ENCODE results near the gene GNL1. TPM values are rescaled to one million over a fixed set of nuclear protein-coding genes. Genes with fewer than 3 reads are reported as not detected.

Gene GNL1
- total RNA-seq, 1 experiment from 2014 or later: 49.5 TPM

DNA sequence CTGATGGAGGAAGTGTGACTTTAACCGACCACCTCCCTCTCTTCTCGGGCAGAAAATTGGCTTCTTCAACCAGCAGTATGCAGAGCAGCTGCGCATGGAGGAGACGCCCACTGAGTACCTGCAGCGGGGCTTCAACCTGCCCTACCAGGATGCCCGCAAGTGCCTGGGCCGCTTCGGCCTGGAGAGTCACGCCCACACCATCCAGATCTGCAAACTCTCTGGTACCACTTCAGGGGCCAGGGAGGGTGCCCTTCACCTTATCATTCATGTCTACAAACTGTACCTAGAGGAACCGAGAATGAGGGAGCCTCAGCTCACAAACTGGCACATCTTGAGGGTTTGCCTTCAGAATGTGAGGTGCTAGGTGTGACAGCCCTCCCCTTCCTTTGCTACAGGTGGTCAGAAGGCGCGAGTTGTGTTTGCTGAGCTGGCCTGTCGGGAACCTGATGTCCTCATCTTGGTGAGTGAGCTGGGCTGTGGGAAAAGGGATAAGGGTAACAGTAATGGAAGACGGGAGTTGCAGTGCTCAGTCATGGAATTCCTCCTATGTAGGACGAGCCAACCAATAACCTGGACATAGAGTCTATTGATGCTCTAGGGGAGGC is 33.6 kb upstream of the GNL1 start:
- Histone ChIP-seq H3K9me3 (replicated peaks) (no peaks in the 10 kb centered on the region), H3K27me3 (replicated peaks) (no peaks in the 10 kb centered on the region), H3K4me1 (replicated peaks) (no peaks in the 10 kb centered on the region), H3K36me3 (peaks cover 90% of the 10 kb centered on the region), H3K4me3 (no peak overlapping the region), H3K27ac (no peak overlapping the region)
- no peak for DNase-seq (ENCODE audit: low read depth in 1 of 2, low spot score in 2 of 2)

GRCh38 chr6:30583921-30584320 is 27.6 kb upstream of the GNL1 start:
- no peaks in the 10 kb centered on the region for H3K27me3 ChIP-seq (replicated peaks)
- H3K9me3 ChIP-seq (replicated peaks): no peaks in the 10 kb centered on the region
- H3K4me1 ChIP-seq (replicated peaks): no peaks in the 10 kb centered on the region
- DNase-seq (ENCODE audit: low read depth in 1 of 2, low spot score in 2 of 2): no peak
- no peak overlapping the region for H3K27ac ChIP-seq
- H3K4me3 ChIP-seq: no peak overlapping the region
- peaks cover 94% of the 10 kb centered on the region for H3K36me3 ChIP-seq

DNA sequence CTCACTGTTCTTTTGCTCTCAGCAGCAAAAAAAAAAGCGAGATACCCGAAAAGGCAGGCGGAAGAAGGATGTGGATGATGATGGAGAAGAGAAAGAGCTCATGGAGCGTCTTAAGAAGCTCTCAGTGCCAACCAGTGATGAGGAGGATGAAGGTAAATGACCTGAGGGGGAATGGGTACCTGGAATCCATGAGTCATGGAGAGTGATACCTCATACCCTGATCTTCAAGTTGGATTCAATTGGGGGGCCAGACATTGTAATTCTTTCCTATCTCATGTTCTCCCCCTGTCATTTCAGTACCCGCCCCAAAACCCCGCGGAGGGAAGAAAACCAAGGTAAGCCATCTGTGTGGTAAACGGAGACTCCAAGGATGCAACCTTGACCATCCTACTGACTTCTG is 21.8 kb upstream of the GNL1 start:
- H3K36me3 ChIP-seq: peaks cover 80% of the 10 kb centered on the region

GRCh38 chr6:30573113-30573512 is 16.8 kb upstream of the GNL1 start:
- Histone ChIP-seq H3K27ac (no peak overlapping the region), H3K4me3 (no peak overlapping the region), H3K9me3 (replicated peaks) (no peaks in the 10 kb centered on the region), H3K27me3 (replicated peaks) (no peaks in the 10 kb centered on the region), H3K36me3 (peaks cover 45% of the 10 kb centered on the region), H3K4me1 (replicated peaks) (peaks cover 13% of the 10 kb centered on the region)
- no peak for DNase-seq (ENCODE audit: low read depth in 1 of 2, low spot score in 2 of 2)

More for the DNA sequence above, 21.8 kb upstream of the GNL1 start:
- Histone ChIP-seq H3K27ac (no peak overlapping the region), H3K9me3 (replicated peaks) (no peaks in the 10 kb centered on the region), H3K27me3 (replicated peaks) (no peaks in the 10 kb centered on the region), H3K4me1 (replicated peaks) (no peaks in the 10 kb centered on the region), H3K4me3 (no peak overlapping the region)
- DNase-seq (ENCODE audit: low read depth in 1 of 2, low spot score in 2 of 2): no peak

GRCh38 chr6:30572148-30572547 is 15.9 kb upstream of the GNL1 start:
- H3K27me3 ChIP-seq (replicated peaks): no peaks in the 10 kb centered on the region
- H3K36me3 ChIP-seq: peaks cover 35% of the 10 kb centered on the region
- H3K9me3 ChIP-seq (replicated peaks): no peaks in the 10 kb centered on the region
- H3K27ac ChIP-seq: peak overlapping the region; percentile 83; the same call in 1 of the 2 replicates
- no peak for DNase-seq (ENCODE audit: low read depth in 1 of 2, low spot score in 2 of 2)
- peak overlapping the region; percentile 68 for H3K4me3 ChIP-seq
- peaks cover 13% of the 10 kb centered on the region for H3K4me1 ChIP-seq (replicated peaks)

GRCh38 chr6:30571762-30572082 is 15.4 kb upstream of the GNL1 start:
- H3K4me1 ChIP-seq (replicated peaks): peaks cover 13% of the 10 kb centered on the region
- no peak for DNase-seq (ENCODE audit: low read depth in 1 of 2, low spot score in 2 of 2)
- no peaks in the 10 kb centered on the region for H3K9me3 ChIP-seq (replicated peaks)
- peak overlapping the region; percentile 83 for H3K27ac ChIP-seq
- H3K36me3 ChIP-seq: peaks cover 31% of the 10 kb centered on the region
- peak overlapping the region; percentile 68 for H3K4me3 ChIP-seq
- H3K27me3 ChIP-seq (replicated peaks): no peaks in the 10 kb centered on the region

DNA sequence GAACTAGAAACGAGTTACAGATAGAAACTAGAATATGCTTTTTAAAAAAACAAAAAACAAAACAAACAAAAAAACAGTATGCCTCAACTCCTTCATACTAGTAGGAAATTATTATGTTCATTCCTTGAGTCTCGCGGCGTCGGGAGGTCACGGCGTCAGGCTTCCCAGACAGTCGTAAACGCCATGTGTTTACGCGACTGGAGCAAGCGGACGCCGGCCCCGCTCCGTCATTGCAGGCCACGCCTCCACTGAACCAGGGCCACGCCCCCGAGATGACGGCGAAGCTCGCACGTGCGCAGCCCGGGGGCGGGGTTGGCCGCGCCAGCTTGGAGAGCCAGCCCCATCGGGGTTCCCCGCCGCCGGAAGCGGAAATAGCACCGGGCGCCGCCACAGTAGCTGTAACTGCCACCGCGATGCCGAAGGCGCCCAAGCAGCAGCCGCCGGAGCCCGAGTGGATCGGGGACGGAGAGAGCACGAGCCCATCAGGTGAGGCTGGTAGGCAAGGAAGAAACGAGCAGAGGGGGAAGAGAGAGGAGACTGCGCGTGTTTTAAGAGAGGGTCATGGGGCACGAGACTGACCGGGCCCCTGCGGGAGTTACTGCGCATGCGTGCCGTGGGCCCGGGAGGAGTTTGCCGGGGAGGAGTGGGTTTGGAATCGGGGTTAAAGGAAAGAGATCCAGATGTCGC is 14.9 kb upstream of the GNL1 start, which contains the start of gene ABCF1:
ABCF1 (plus strand) TSS at position 368 of the 687 bp plus-strand sequence; CDS start at position 414, 46 bp downstream.
- peak within 1 kb of the TSS; percentile 83 for H3K27ac ChIP-seq
- peak; percentile 98 to 99 for DNase-seq (ENCODE audit: low read depth in 1 of 2, low spot score in 2 of 2)
- peaks cover 26% of the 10 kb centered on the region for H3K36me3 ChIP-seq
- no peaks in the 10 kb centered on the region for H3K27me3 ChIP-seq (replicated peaks)
- peaks cover 13% of the 10 kb centered on the region for H3K4me1 ChIP-seq (replicated peaks)
- peak within 1 kb of the TSS; percentile 68 for H3K4me3 ChIP-seq
- no peaks in the 10 kb centered on the region for H3K9me3 ChIP-seq (replicated peaks)

DNA sequence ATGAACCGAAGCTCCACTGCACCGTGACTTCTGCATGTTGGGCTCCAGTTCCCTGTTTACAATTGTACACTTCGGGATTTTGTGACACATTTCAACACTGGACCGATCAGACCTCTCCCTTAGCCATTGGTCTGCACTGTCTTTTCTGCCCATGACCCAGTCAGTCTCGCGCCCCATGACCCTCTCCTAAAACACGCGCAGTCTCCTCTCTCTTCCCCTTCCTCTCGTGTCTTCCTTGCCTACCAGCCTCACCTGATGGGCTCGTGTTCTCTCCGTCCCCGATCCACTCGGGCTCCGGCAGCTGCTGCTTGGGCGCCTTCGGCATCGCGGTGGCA is 14.4 kb upstream of the GNL1 start:
- peaks cover 13% of the 10 kb centered on the region for H3K4me1 ChIP-seq (replicated peaks)
- DNase-seq (ENCODE audit: low read depth in 1 of 2, low spot score in 2 of 2): no peak
- H3K36me3 ChIP-seq: peaks cover 24% of the 10 kb centered on the region

DNA sequence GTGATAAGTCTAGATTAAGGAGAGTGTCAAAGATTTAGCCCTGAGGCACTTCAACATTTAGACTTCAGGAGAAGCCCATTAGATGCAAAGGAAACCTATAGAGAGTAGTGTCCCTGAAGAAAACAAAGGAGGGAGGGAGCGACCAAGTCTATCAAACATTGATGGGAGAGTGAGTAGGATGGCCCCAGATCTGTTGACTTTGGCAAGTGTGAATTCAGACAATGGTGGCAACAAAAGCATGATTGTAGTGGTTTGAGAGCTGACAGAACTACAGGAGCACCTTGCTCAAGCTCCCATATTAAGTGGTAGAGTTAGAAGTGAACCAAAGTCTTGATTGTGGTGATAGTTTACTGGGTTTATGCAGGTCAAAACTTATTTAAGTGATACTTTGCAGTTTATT is 14.0 kb upstream of the GNL1 start:
- Histone ChIP-seq H3K4me3 (peak overlapping the region; percentile 68; the same call in 1 of the 2 replicates), H3K9me3 (replicated peaks) (no peaks in the 10 kb centered on the region), H3K36me3 (peaks cover 19% of the 10 kb centered on the region), H3K27ac (no peak overlapping the region), H3K27me3 (replicated peaks) (no peaks in the 10 kb centered on the region), H3K4me1 (replicated peaks) (peaks cover 13% of the 10 kb centered on the region)
- DNase-seq (ENCODE audit: low read depth in 1 of 2, low spot score in 2 of 2): no peak

More for the DNA sequence above, 14.4 kb upstream of the GNL1 start:
- Histone ChIP-seq H3K27me3 (replicated peaks) (no peaks in the 10 kb centered on the region), H3K27ac (0 out of 2 replicates have a peak overlapping the region, but pooled peaks have one; percentile 5), H3K9me3 (replicated peaks) (no peaks in the 10 kb centered on the region), H3K4me3 (peak overlapping the region; percentile 68)

DNA sequence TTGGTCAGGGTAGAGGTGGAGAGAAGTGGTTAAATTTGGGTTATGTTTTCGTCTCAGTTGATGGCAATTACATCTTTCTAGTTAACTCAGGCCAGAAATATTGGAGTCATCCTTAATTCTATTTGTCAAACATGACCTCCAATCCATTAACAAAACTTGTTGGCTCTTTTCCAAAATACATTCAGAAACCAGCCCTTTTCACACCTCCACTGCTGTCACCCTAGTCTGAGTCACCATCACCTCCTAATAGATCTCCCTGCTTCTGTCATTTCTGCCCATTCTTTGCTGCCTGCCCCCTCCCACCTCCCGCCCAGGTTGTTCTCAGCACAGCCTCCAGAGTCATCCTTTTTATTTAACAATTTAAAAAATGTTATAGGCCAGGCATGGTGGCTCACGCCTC is 12.0 kb upstream of the GNL1 start:
- peaks cover 13% of the 10 kb centered on the region for H3K4me1 ChIP-seq (replicated peaks)
- no peaks in the 10 kb centered on the region for H3K27me3 ChIP-seq (replicated peaks)
- no peaks in the 10 kb centered on the region for H3K9me3 ChIP-seq (replicated peaks)
- no peak overlapping the region for H3K27ac ChIP-seq
- peaks cover 25% of the 10 kb centered on the region for H3K36me3 ChIP-seq
- no peak overlapping the region for H3K4me3 ChIP-seq
- no peak for DNase-seq (ENCODE audit: low read depth in 1 of 2, low spot score in 2 of 2)

- Histone ChIP-seq H3K36me3 (peaks cover 36% of the 10 kb centered on the region), H3K27me3 (replicated peaks) (no peaks in the 10 kb centered on the region), H3K9me3 (replicated peaks) (no peaks in the 10 kb centered on the region), H3K4me1 (replicated peaks) (0 out of 2 replicates have a peak, but pooled peaks cover 5% of the 10 kb centered on the region), H3K27ac (no peak overlapping the region), H3K4me3 (no peak overlapping the region)
- DNase-seq (ENCODE audit: low read depth in 1 of 2, low spot score in 2 of 2): no peak
These were observed 9.5 kb upstream of the GNL1 start for GRCh38 chr6:30565772-30566171.

DNA sequence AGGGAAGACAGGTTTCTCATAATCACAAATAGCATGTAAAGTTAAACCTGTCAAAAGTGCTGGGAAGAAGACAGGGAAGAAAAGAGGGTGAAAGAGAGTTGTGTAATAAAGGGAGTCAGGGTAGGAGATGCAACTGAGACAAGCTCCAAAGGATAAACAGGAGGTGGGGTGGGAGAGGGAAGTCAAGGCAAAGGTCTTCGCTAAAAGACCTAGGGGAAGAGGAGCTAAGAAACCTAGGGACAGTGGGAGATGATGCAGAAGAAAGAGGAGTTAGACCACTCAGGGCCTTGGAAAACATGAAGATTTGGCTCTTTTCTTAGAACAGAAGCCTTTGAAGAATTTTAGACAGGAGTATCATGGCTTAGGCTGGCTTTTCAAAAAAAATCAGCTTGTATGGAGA is 7.8 kb upstream of the GNL1 start:
- H3K4me1 ChIP-seq (replicated peaks): no peaks in the 10 kb centered on the region
- H3K36me3 ChIP-seq: peaks cover 41% of the 10 kb centered on the region
- H3K9me3 ChIP-seq (replicated peaks): no peaks in the 10 kb centered on the region
- no peak overlapping the region for H3K4me3 ChIP-seq
- DNase-seq (ENCODE audit: low read depth in 1 of 2, low spot score in 2 of 2): no peak
- no peak overlapping the region for H3K27ac ChIP-seq
- no peaks in the 10 kb centered on the region for H3K27me3 ChIP-seq (replicated peaks)

DNA sequence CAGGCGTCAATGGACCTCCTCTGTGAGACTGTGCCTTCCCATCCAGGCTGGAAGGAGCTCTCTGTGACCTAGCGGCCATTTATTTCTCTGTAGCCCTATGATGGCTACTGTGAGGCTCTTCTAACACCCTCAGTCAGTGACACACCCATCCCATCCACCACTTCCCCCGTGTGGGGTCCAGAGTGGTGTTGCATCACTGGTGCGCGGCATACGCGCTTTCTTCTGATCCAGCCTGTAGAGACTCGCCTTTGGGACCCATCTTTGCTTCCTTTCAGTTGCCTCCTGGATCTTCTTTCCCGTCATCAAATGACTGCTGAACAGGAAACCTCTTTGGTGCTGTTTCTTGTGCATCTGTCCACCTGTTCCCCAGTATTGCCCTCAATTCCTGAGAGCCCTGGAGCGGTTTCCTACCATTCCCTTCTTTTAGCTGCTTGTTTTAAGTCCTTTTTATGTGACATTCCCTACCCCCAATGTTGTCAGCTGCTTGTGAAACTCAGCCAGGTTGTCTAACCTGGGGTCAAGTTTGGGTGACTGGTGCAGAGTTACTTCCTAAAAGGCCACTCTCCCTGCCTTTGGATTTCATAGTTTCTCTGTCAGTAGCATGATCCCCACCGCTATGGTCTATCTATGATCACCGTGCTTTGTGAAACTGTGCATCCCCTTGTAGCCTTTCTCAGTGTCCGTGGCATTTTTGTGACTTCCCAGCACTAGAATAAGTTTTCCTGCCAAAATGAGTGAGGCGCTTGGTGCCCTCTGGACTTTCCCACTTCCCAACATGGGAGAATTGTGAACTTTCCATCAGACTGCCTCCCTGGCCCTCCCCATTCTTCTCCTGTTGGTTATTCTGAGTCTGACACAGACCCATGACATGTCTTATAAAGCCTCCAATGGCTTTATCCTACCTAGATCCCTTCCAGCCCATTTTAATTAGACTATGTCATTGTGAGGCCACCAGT is 6.5 kb upstream of the GNL1 start:
- H3K27ac ChIP-seq: no peak overlapping the region
- H3K9me3 ChIP-seq (replicated peaks): no peaks in the 10 kb centered on the region
- H3K4me3 ChIP-seq: no peak overlapping the region
- H3K4me1 ChIP-seq (replicated peaks): peaks cover 6% of the 10 kb centered on the region
- H3K27me3 ChIP-seq (replicated peaks): no peaks in the 10 kb centered on the region
- peaks cover 55% of the 10 kb centered on the region for H3K36me3 ChIP-seq
- no peak for DNase-seq (ENCODE audit: low read depth in 1 of 2, low spot score in 2 of 2)

DNA sequence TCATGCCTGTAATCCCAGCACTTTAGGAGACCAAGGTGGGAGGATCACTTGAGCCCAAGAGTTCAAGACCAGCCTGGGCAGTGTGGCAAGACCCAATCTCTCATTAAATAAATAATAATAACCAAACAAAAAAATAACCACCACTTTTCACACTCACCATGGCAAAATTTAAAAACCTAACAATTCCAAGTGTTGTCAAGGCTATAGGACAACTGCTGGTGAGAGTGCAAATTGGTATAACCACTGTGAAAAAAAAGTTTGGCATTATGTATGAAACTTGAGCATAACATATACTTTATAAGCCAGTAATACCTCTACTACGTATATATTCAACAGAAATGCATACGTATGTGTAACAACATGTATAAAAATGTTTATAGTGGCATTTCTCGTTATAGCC is 4.6 kb upstream of the GNL1 start:
- H3K36me3 ChIP-seq: peaks cover 59% of the 10 kb centered on the region
- no peaks in the 10 kb centered on the region for H3K27me3 ChIP-seq (replicated peaks)
- no peaks in the 10 kb centered on the region for H3K9me3 ChIP-seq (replicated peaks)
- H3K4me3 ChIP-seq: no peak overlapping the region
- peaks cover 7% of the 10 kb centered on the region for H3K4me1 ChIP-seq (replicated peaks)
- no peak overlapping the region for H3K27ac ChIP-seq
- no peak for DNase-seq (ENCODE audit: low read depth in 1 of 2, low spot score in 2 of 2)

Measured in SJSA1 (cell line).